Limb (tissue), 2 donors: ENCODE results near the gene DERL3.
"Not testable (repeated sequence)": the region's sequence is repeated elsewhere in the genome, so short reads cannot be mapped to it uniquely, and the experiment has no call there.

Experiments
- DNase-seq, 2 donors: peaks; one replicate each; pipeline ENCODE4 v3.0.0-alpha.2; 2016; ENCODE audit errors: extremely low spot score in 2 of 2

Gene DERL3

GRCh38 chr22:23838681-23839468 lies at the start of gene DERL3:
TSS of gene DERL3 (minus strand) at chr22:23839006. CDS start at chr22:23838987, 19 bp downstream.
- DNase-seq = peak; percentile 97

DNA sequence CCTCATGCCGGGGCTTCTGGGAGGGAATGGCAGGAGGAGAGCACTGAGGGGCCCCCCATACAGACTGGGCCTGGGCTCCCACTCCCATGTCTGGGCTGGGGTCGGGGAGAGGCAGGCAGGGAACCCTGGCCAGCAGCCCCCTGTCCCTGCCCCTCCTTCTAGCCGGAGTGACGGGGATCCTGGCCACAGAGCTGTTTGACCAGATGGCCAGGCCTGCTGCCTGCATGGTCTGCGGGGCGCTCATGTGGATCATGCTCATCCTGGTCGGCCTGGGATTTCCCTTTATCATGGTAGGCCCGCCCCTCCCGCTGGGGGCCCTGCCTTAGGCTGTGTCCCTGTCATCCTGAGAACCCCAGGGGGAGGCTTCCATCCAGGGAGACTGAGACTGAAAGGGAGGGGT lies 45.3 kb upstream of the DERL3 start:
- no peak for DNase-seq

- DNase-seq = no peak
Measured at GRCh38 chr22:23883658-23884057, 44.9 kb upstream of the DERL3 start.

DNA sequence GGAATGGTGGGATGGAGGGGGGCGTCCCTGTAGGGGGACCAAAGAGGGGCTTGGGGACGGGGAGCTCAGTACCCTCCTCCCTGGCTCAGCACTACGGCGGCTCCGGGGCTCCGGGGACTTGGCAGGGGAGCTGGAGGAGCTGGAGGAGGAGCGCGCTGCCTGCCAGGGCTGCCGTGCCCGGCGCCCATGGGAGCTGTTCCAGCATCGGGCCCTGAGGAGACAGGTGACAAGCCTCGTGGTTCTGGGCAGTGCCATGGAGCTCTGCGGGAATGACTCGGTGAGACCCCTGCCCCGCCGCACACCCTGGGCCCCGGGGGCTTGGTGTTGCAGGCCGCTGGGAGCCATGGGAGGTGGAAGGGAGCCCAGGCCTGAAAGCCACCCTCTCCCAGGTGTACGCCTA lies 43.6 kb upstream of the DERL3 start:
- DNase-seq = no peak

GRCh38 chr22:23878219-23878618 lies 39.4 kb upstream of the DERL3 start:
- DNase-seq = no peak

DNA sequence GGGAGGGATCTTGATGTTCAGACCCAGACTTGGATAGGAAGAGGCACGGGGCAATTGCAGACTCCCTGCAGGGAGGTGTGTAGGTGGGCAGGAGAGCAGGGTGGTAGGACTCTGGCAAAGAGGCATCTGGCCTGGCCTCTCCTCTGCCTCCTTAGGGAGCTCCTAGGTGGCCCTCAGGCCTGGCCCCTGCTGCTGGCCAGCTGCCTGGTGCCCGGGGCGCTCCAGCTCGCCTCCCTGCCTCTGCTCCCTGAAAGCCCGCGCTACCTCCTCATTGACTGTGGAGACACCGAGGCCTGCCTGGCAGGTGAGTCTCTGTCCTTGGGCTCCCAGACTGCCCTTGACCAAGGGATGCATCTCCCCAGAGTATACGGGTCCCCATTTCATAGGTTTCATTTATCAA lies 38.8 kb upstream of the DERL3 start:
- no peak for DNase-seq

DNA sequence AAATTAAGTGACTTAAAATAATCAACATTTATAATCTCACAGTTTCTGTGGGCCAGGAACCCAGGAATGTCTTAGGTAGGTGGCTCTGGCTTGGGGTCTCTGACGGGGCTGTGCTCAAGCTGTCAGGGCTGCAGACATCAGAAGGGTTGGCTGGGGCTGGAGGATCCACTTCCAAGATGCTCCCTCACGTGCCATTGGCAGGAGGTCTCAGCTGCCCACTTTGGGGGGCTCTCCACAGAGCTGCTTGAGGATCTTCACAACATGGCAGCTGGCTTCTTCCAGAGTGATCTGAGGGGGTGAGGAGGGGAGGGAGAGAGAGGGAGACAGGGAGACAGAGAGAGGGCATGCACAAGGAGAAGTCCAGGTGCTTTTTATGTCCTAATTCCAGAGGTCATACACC lies 37.0 kb upstream of the DERL3 start:
- no peak for DNase-seq

DNA sequence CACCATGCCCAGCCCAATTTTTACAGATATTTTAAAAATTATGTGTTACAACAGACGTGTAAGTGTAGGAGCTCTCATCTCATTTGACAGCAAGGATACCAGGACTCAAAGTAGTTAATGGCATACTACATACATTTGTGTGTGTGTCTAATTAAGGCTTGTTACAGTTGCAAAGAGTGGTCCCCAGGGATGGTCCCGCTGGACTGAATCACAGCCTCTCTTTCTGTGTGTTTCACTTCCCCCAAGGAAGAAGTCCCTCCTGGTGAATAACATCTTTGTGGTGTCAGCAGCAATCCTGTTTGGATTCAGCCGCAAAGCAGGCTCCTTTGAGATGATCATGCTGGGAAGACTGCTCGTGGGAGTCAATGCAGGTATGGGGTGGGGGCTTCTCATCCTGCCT lies 36.1 kb upstream of the DERL3 start:
- no peak for DNase-seq

- DNase-seq = no peak
Measured at GRCh38 chr22:23868580-23868979, 29.8 kb upstream of the DERL3 start.

- DNase-seq = not testable (repeated sequence)
Measured at GRCh38 chr22:23864499-23865154, 25.8 kb upstream of the DERL3 start.

- no peak for DNase-seq
Measured at GRCh38 chr22:23862103-23862502, 23.3 kb upstream of the DERL3 start.

GRCh38 chr22:23860187-23860586 lies 21.4 kb upstream of the DERL3 start:
- DNase-seq = not testable (repeated sequence)

- DNase-seq = no peak
Measured at GRCh38 chr22:23859201-23859600, 20.4 kb upstream of the DERL3 start.

DNA sequence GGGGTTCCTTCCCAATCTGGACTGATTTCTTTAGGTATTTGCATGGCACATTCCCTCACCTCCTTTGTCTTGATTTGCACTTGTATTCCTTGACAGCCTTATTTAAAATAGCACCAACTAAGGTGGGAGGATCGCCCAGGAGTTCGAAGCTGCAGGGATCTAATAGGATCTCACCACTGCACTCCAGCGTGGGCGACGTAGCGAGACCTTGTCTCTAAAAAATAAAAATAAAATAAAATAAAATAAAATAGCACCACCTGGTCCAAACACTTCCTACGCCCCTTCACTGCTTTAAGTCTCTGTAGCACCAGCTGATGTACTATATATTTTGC lies 19.6 kb upstream of the DERL3 start:
- no peak for DNase-seq

- DNase-seq = peak; percentile 96 to 99
Measured at GRCh38 chr22:23857606-23858483, 19.0 kb upstream of the DERL3 start, which contains the start of gene SLC2A11. TSS of gene SLC2A11 (plus strand) at chr22:23857875. CDS start at chr22:23858000, 125 bp downstream.

DNA sequence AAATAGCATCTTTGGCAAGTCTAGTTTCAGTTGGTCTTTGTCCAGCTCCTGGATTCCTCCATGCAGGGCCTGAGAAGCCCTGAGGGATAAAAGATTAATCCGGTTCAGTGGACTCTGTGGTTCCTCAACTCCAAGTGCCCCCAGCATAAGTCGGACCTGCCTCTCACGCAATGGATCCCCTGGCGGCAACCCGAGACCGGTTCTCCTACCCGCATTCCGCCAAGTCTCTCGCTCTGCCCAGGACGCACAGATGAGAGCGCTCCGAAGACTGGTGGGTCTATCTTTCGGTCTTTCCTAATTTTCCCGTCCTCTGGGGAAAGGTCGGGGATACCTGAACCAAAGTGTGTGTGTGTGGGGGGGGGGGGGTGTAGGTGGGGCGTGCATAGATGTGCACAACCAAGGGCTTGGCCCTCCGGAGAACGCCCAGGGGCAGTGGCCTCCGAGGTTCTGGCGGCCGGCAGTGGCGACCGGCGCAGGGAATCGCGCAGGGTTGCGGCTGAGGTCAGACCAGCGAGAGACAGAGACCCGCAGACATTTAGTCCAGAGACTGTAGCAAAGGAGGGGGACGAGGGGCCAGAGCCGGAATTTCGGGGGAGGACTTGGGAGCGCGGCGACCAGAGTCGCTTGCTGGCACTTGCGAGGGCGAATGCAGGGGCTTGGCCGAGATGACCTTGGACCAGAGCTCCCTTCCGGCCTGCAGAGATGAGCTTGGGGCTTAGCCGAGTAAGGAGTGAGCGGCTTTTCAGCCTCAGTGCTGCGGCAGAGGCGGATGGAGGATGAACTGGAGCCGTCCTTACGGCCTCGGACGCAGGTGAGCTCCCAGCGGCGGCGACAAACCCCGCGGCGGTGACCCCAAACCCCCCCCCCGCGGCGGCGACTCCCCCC lies 18.2 kb upstream of the DERL3 start:
- peak in 1 of 2 donors; percentile 65 for DNase-seq

GRCh38 chr22:23850136-23850611 lies 11.4 kb upstream of the DERL3 start:
- DNase-seq = no peak

GRCh38 chr22:23849009-23850006 lies 10.5 kb upstream of the DERL3 start:
- DNase-seq = peak; percentile 81 to 95

DNA sequence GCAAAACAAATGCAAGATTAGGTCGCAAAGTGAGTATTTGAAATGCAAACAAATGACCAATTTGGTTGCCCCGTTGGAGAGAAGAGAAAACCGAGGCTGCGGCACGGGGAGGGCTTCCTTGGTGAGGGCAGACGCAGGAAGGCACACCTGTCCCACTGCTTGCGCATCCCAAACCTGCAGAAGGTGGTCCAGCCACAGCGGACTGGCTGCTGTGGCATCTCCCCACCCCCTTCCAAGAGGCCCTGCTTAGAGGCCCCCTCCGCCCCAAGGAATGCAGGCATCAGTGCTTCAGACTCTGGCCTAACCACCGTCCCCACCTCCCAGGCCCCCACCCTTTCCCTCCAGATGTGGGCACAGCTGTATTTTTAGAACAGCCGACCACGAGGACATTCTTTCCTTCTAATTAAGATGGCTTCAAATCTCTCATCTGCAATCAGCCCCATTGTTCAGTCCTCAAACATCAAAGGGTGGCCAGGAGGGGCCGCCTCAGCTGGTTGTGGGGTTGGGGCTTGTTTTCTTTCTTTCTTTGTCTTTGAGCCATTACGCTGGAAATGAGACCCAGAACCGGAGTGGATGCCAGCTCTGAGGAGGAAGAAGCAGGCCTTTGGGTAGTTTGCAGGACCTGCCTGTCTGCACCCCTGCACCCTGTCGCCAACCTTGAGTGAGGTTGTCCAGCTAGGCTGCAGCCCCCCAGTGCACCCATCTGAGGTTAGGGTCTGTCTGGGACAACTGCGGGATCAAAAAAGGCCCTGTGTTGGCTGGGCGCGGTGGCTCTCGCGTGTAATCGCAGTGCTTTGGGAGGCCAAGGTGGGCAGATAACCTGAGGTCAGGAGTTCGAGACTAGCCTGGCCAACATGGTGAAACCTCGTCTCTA lies 9.4 kb upstream of the DERL3 start:
- no peak for DNase-seq
